ENCODE measurements around the gene RSRC1. TPM values are rescaled to one million over a fixed set of nuclear protein-coding genes. Genes with fewer than 3 reads are reported as not detected.
A peak's percentile ranks its signal among the peaks of the same experiment; 100 is the strongest.
"Not testable (repeated sequence)": the region's sequence is repeated elsewhere in the genome, so short reads cannot be mapped to it uniquely, and the experiment has no call there.

RSRC1 gene
- total RNA-seq, 1 donor from 2014 or later, result 44.6 TPM

GRCh38 chr3:158522221-158523136 lies 412.6 kb downstream of the RSRC1 start:
- intact Hi-C loops (cut with micrococcal nuclease), result no loop called here
- H3K27me3 Mint-ChIP-seq, result no peaks in the 10 kb centered on the region
- no peak for DNase-seq
- H3K27ac Mint-ChIP-seq, result no peak overlapping the region
- H3K4me3 Mint-ChIP-seq, result no peak overlapping the region
- H3K4me1 Mint-ChIP-seq, result no peaks in the 10 kb centered on the region
- H3K36me3 Mint-ChIP-seq (ENCODE audit: low read depth), result no peaks in the 10 kb centered on the region
- no peaks in the 10 kb centered on the region for H3K9me3 Mint-ChIP-seq

GRCh38 chr3:158528076-158528674 lies 418.3 kb downstream of the RSRC1 start:
- no peaks in the 10 kb centered on the region for H3K36me3 Mint-ChIP-seq (ENCODE audit: low read depth)
- no peaks in the 10 kb centered on the region for H3K27me3 Mint-ChIP-seq
- H3K27ac Mint-ChIP-seq, result no peak overlapping the region
- no peaks in the 10 kb centered on the region for H3K9me3 Mint-ChIP-seq
- H3K4me1 Mint-ChIP-seq, result no peaks in the 10 kb centered on the region
- DNase-seq, result no peak
- no peak overlapping the region for H3K4me3 Mint-ChIP-seq
- intact Hi-C loops (cut with micrococcal nuclease), result no loop called here

DNA sequence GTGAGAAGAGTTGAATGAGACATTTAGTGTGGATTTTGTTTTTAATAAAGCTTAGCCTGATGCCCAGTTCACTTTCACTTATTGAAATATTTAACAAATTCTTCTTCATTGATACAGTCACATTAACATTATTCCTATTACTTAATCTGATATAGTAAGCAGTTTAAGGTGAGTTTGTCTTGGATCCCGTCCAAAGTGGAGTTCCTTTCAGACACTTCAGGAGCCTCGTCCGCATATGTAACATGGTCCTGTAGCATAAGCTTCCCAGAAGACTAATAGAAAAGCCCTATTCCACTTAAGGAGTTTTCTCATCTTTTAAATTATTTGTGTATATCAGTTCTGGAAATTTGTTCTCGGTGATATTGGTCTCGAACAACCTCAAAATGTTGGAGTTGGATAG lies 421.4 kb downstream of the RSRC1 start:
- intact Hi-C loops (cut with micrococcal nuclease), result loop anchor here (10.0 kb wide), 2 partner anchors 437 to 667 kb away; no protein-coding TSS in a partner anchor
- DNase-seq, result no peak
- Mint-ChIP-seq H3K9me3 (no peaks in the 10 kb centered on the region), H3K4me1 (no peaks in the 10 kb centered on the region), H3K4me3 (no peak overlapping the region), H3K27ac (no peak overlapping the region), H3K27me3 (no peaks in the 10 kb centered on the region), H3K36me3 (ENCODE audit: low read depth) (no peaks in the 10 kb centered on the region)

- Mint-ChIP-seq H3K4me3 (no peak overlapping the region), H3K36me3 (ENCODE audit: low read depth) (no peaks in the 10 kb centered on the region), H3K27me3 (no peaks in the 10 kb centered on the region), H3K9me3 (no peaks in the 10 kb centered on the region), H3K4me1 (no peaks in the 10 kb centered on the region), H3K27ac (no peak overlapping the region)
- DNase-seq, result no peak
- intact Hi-C loops (cut with micrococcal nuclease), result loop anchor here (10.0 kb wide), 2 partner anchors 437 to 667 kb away; no protein-coding TSS in a partner anchor
These were observed 422.3 kb downstream of the RSRC1 start for GRCh38 chr3:158532099-158532734.

- no peak overlapping the region for H3K27ac Mint-ChIP-seq
- intact Hi-C loops (cut with micrococcal nuclease), result loop anchor here (5.0 to 10.0 kb wide), 4 partner anchors 106 to 919 kb away; partner anchors contain the start of gene GFM1
- no peak overlapping the region for H3K4me3 Mint-ChIP-seq
- no peak for DNase-seq
- H3K27me3 Mint-ChIP-seq, result no peaks in the 10 kb centered on the region
- H3K36me3 Mint-ChIP-seq (ENCODE audit: low read depth), result no peaks in the 10 kb centered on the region
- no peaks in the 10 kb centered on the region for H3K9me3 Mint-ChIP-seq
- H3K4me1 Mint-ChIP-seq, result no peaks in the 10 kb centered on the region
These were observed 426.0 kb downstream of the RSRC1 start for GRCh38 chr3:158535918-158536317.

GRCh38 chr3:158539414-158540014 lies 429.6 kb downstream of the RSRC1 start:
- intact Hi-C loops (cut with micrococcal nuclease), result loop anchor here (1.0 to 10.0 kb wide), 5 partner anchors 103 to 922 kb away; partner anchors contain the start of gene GFM1
- Mint-ChIP-seq H3K27ac (no peak overlapping the region), H3K4me3 (no peak overlapping the region), H3K27me3 (no peaks in the 10 kb centered on the region), H3K9me3 (no peaks in the 10 kb centered on the region), H3K4me1 (no peaks in the 10 kb centered on the region), H3K36me3 (ENCODE audit: low read depth) (no peaks in the 10 kb centered on the region)
- peak; percentile 79 for DNase-seq

DNA sequence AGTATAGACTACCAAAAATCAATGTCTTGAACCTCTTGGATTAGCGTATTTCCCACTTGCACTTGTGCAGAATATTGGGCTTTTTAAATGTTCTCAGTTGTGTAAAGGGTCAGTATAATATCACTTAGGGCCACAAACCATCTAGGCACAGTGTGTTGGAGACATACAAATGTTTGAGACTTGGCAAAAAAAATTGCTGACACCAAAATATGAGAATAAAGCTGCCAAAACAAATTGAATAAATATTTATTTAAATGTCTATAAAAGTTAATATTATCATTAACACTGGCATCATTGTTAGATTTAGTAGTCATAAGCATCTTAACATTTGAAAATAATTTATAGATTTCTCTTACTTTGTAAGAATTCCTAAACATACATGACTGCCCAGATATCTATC lies 430.2 kb downstream of the RSRC1 start:
- Mint-ChIP-seq H3K4me1 (no peaks in the 10 kb centered on the region), H3K27ac (no peak overlapping the region), H3K36me3 (ENCODE audit: low read depth) (no peaks in the 10 kb centered on the region), H3K4me3 (no peak overlapping the region), H3K27me3 (no peaks in the 10 kb centered on the region), H3K9me3 (no peaks in the 10 kb centered on the region)
- DNase-seq, result no peak
- intact Hi-C loops (cut with micrococcal nuclease), result no loop called here

DNA sequence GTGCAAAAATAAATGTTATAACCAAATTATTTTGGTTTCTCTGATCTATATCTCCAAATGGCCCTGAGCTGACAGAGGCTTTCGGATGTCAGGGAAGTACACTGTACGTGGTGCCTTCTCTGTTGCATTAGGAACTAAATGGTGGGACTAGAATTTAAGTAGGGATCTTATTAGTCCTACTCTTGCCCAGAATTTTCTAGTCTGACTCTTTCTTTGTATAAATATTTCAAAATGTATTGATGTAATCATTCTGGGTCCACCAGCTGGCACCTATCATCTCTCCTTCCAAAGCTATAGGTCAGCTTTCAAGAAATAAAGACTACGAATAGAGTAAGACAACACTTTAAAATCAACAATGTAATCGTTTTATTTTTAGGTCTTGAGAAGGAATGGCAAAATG lies 438.8 kb downstream of the RSRC1 start:
- Mint-ChIP-seq H3K4me3 (no peak overlapping the region), H3K36me3 (ENCODE audit: low read depth) (no peaks in the 10 kb centered on the region)
- no peak for DNase-seq

GRCh38 chr3:158549938-158550337 lies 440.0 kb downstream of the RSRC1 start:
- not testable (repeated sequence) for DNase-seq

More for the DNA sequence above, 438.8 kb downstream of the RSRC1 start:
- intact Hi-C loops (cut with micrococcal nuclease), result no loop called here
- H3K27ac Mint-ChIP-seq, result no peak overlapping the region
- no peaks in the 10 kb centered on the region for H3K9me3 Mint-ChIP-seq
- H3K27me3 Mint-ChIP-seq, result no peaks in the 10 kb centered on the region
- no peaks in the 10 kb centered on the region for H3K4me1 Mint-ChIP-seq

GRCh38 chr3:158552124-158552523 lies 442.2 kb downstream of the RSRC1 start:
- no peaks in the 10 kb centered on the region for H3K4me1 Mint-ChIP-seq
- H3K27me3 Mint-ChIP-seq, result no peaks in the 10 kb centered on the region
- no peak overlapping the region for H3K4me3 Mint-ChIP-seq
- no peak overlapping the region for H3K27ac Mint-ChIP-seq
- no peaks in the 10 kb centered on the region for H3K9me3 Mint-ChIP-seq
- no peaks in the 10 kb centered on the region for H3K36me3 Mint-ChIP-seq (ENCODE audit: low read depth)
- intact Hi-C loops (cut with micrococcal nuclease), result no loop called here
- no peak for DNase-seq

More at GRCh38 chr3:158549938-158550337, 440.0 kb downstream of the RSRC1 start:
- H3K36me3 Mint-ChIP-seq (ENCODE audit: low read depth); H3K27me3 Mint-ChIP-seq; H3K27ac Mint-ChIP-seq; H3K4me1 Mint-ChIP-seq; H3K9me3 Mint-ChIP-seq; intact Hi-C loops (cut with micrococcal nuclease); H3K4me3 Mint-ChIP-seq: not testable (repeated sequence)

DNA sequence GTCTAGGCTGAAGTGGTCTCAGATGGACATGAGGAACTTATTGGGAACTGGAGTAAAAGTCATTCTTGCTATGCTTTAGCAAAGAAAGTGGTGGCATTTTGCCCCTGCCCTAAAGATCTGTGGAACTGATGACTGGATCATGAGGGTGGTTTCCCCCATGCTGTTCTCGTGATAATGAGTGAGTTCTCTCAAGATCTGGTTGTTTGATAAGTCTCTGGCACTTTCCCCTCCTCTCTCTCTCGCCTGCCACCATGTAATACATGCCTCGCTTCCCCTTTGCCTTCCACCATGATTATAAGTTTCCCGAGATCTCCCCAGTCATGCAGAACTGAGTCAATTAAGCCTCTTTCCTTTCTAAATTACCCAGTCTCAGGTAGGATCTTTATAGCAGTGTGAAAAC lies 449.6 kb downstream of the RSRC1 start:
- no peaks in the 10 kb centered on the region for H3K36me3 Mint-ChIP-seq (ENCODE audit: low read depth)
- DNase-seq, result no peak
- intact Hi-C loops (cut with micrococcal nuclease), result no loop called here
- no peaks in the 10 kb centered on the region for H3K4me1 Mint-ChIP-seq
- H3K27ac Mint-ChIP-seq, result no peak overlapping the region
- H3K27me3 Mint-ChIP-seq, result no peaks in the 10 kb centered on the region
- H3K9me3 Mint-ChIP-seq, result no peaks in the 10 kb centered on the region
- H3K4me3 Mint-ChIP-seq, result no peak overlapping the region

DNA sequence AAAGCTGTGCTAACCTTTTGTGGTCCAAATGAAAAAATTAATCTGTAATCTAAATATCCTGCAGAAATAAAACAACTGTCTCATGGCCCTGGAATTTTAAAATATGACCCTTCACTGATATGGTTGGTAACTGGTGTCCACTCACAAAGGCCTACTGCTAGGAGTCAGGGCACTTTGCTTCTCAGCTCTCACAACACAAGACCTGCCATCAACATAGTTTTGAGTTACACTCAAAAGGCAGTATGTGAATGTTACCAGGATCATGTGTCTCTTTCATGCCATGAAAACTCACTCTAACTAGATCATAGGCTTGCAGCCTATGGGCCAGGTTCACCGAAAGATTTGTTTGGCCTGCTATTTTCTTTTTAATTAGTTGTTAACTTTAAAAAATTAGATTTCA lies 451.1 kb downstream of the RSRC1 start:
- Mint-ChIP-seq H3K36me3 (ENCODE audit: low read depth) (no peaks in the 10 kb centered on the region), H3K27ac (no peak overlapping the region), H3K4me3 (no peak overlapping the region), H3K27me3 (no peaks in the 10 kb centered on the region), H3K4me1 (no peaks in the 10 kb centered on the region), H3K9me3 (no peaks in the 10 kb centered on the region)
- intact Hi-C loops (cut with micrococcal nuclease), result no loop called here
- no peak for DNase-seq

GRCh38 chr3:158562674-158563073 lies 452.8 kb downstream of the RSRC1 start:
- no peaks in the 10 kb centered on the region for H3K4me1 Mint-ChIP-seq
- DNase-seq, result no peak
- no peaks in the 10 kb centered on the region for H3K36me3 Mint-ChIP-seq (ENCODE audit: low read depth)
- no peak overlapping the region for H3K4me3 Mint-ChIP-seq
- H3K9me3 Mint-ChIP-seq, result no peaks in the 10 kb centered on the region
- H3K27ac Mint-ChIP-seq, result no peak overlapping the region
- H3K27me3 Mint-ChIP-seq, result no peaks in the 10 kb centered on the region
- intact Hi-C loops (cut with micrococcal nuclease), result no loop called here

All from activated CD4-positive, alpha-beta T cell treated with anti-CD3 and anti-CD28 coated beads, Interleukin-2, amount 10 ng/mL, durations not matched to agents 24 days and 14 days (primary cell).